ENCODE data around the gene TSPOAP1.

Gene TSPOAP1

DNA sequence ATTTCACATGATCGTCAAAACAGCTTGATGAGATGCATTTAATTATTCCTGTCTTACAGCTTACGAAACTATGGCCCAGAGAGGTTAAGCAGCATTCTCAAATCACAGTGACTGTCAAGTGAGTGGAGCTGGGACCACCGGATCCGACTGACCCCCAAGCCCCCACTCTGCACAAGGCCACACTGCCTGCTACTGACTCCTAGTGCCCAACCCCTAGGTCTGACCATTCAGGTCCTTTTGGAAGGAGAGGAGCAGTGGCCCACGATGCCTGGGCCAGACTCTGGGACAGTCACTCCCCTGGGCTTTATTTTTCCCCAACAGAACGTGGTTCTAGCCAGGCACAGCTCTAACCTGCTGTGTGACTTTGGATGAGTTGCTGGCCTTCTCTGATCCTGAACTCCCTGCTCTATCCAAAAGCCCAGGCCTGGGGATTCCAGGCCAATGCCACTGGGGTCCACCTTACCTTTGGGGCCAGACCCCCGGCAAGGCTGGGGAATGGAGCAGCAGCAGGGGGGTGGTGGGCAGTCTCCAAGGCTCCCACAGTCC lies 9.9 kb downstream of the TSPOAP1 start:
- DNase-seq (ENCODE audit: insufficient read length) (peak; percentile 6), FAIRE-seq (no peak)
- TF ChIP-seq TAF1 (IDR thresholded peaks at IDR 0.05; ENCODE audit: borderline replicate concordance, low read depth, low read length): no peak
- no peak for TF ChIP-seq POLR2AphosphoS5 (IDR thresholded peaks at IDR 0.05; ENCODE audit: low read depth, low read length)
- TF ChIP-seq POLR2A (IDR thresholded peaks at IDR 0.05; ENCODE audit: low read depth, low read length): no peak

DNA sequence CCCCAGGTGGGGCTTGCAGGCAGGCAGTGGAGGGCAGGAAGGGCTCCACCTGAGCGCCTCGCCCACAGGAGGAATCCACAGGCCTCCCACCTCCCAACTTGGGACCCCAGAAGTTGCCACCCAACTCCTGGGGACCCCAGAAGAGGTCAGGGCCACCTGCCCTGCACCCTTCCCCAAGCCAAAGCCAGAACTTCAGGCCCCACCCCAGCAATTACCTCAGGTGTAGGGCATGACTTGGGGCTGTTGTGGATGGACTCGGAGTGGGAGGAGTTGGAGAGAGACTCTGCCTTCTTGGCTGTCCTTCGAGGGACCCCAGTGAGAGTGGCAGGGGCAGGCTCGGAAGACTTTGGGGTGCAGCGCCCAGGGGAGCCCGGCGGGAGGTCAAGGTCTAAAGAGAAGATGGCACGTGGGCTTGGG lies 10.5 kb downstream of the TSPOAP1 start:
- TF ChIP-seq POLR2AphosphoS5 (IDR thresholded peaks at IDR 0.05; ENCODE audit: low read depth, low read length) (no peak), POLR2A (IDR thresholded peaks at IDR 0.05; ENCODE audit: low read depth, low read length) (no peak), TAF1 (IDR thresholded peaks at IDR 0.05; ENCODE audit: borderline replicate concordance, low read depth, low read length) (no peak)
- FAIRE-seq (no peak), DNase-seq (ENCODE audit: insufficient read length) (peak; percentile 8)

DNA sequence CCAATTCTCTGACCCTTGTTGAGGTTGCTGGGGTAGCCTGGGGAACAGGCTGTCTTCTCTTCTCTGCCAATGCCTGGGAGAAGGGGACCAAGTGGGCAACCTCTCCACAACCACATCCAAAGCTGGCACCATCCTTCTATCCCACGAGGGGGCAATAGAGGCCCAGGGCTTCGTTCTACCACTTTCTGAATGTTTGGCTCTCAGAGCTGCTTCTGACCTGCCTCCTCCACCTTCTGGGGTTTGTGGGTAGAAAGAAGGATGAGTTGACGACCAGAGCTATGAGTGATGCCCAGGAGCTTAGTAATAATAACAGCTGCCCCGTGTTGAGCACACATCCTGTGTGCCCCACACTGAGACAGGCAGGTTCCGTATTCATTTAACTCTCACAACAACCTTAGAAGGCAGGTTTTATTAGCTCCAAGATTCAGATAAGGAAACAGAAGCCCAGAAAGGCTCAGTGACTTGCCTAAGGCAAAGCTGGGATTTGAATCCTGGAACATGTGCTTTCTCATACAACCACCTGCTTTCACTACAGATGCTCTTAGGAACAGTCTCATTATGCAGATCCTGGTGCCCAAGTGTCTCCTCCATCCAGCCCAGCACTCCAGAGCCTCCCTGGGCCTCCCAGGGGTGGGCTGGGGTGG lies 11.1 kb downstream of the TSPOAP1 start:
- FAIRE-seq (peak; percentile 99), DNase-seq (ENCODE audit: insufficient read length) (peak; percentile 74)
- TF ChIP-seq TAF1 (IDR thresholded peaks at IDR 0.05; ENCODE audit: borderline replicate concordance, low read depth, low read length) (0 out of 2 replicates have a peak, but pooled peaks have one; percentile 16), POLR2A (IDR thresholded peaks at IDR 0.05; ENCODE audit: low read depth, low read length) (no peak)

DNA sequence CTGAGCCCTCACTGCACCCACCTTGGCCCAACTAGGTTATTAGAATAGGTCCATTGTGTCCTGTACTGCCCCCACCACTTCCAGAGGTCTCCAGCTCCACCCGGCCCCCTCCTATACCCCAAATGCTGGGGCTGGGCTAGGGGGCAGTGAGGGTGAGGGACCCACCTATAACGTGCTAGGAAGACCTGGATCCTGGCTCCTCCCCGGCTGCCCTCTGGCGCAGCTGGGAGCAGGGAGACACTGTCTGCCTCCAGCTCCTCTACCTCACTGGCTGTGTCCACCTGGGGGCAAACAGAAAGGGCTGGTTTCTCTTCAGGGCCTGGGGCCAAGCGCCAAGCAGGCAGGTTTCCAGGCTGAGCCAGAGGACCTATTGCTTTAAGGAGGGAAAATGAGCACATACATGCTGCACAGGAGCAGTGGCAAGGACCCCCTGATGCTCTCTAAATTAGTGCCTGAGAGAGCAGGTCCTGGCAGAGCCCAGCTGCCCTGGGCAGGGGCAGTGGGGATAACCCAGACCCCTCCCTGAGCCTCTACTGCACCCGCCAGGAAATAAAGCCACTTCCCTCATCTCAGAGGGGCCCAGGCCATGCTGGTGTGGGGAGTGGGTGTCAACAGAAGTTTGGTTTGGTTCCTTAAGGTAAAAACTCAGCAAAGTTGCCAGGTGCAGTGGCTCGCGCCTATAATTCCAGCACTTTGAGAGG lies 12.2 kb downstream of the TSPOAP1 start:
- TF ChIP-seq POLR2A (IDR thresholded peaks at IDR 0.05; ENCODE audit: low read depth, low read length) (no peak), TAF1 (IDR thresholded peaks at IDR 0.05; ENCODE audit: borderline replicate concordance, low read depth, low read length) (no peak)
- no peak for FAIRE-seq
- peak; percentile 3 for DNase-seq (ENCODE audit: insufficient read length)

DNA sequence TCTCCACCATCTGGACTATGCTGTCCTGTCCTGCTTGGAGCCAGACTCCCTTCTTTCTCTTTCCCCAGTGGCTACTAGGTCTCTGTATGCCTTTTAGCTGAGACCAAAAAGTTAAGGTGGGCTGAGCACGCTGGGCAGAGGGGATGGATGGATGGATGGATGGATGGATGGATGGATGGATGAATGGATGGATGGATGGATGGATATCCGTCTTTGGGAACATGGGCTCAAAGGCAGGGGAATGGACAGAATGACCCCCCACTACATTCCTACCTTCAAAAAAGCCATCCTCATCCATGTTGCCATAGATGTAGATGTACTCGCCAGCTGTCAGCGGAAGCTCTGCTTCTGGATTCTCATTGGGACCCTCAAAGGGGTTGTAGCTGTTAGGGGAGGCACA lies 12.8 kb downstream of the TSPOAP1 start:
- TF ChIP-seq TAF1 (IDR thresholded peaks at IDR 0.05; ENCODE audit: borderline replicate concordance, low read depth, low read length): no peak
- TF ChIP-seq POLR2A (IDR thresholded peaks at IDR 0.05; ENCODE audit: low read depth, low read length): no peak
- TF ChIP-seq POLR2AphosphoS5 (IDR thresholded peaks at IDR 0.05; ENCODE audit: low read depth, low read length): no peak
- no peak for FAIRE-seq
- no peak for DNase-seq (ENCODE audit: insufficient read length)

DNA sequence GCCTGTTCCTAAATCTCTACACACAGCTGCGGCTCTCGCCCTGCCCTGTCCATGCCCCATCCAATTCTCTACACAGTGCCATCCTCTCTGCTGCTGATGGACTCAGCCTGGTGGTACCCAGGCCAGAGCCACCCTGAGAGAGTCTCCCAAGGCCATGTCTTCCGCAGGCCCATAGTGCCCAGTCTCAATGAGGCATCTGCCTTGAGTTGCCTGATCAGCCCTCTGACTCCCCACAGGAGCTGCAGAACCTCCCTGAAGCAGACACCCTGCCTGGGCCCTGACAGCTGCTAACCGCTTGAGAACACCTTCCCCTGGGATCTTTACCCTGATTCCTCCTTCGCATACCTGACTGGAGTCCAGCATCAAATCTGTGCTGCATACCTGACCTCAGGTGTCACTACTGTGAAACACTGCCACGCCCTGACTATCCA lies 13.3 kb downstream of the TSPOAP1 start:
- TF ChIP-seq TAF1 (IDR thresholded peaks at IDR 0.05; ENCODE audit: borderline replicate concordance, low read depth, low read length): no peak
- no peak for TF ChIP-seq POLR2A (IDR thresholded peaks at IDR 0.05; ENCODE audit: low read depth, low read length)
- TF ChIP-seq POLR2AphosphoS5 (IDR thresholded peaks at IDR 0.05; ENCODE audit: low read depth, low read length): no peak
- DNase-seq (ENCODE audit: insufficient read length) (peak; percentile 1), FAIRE-seq (no peak)

DNA sequence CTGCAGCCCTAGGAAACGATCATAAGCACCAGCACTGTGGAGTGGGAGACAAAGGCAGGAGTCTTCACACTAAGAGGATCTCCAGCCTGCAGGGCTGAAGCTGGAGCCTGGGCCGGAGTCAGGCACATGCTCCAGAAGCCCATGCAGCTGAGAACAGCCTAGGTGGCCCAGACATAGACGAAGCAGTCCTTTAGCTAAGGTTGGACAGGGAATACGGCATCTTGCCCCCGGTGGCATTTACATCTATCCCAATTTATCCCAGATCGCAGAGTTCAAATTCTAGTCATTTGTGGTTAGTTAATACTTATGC lies 13.9 kb downstream of the TSPOAP1 start:
- DNase-seq (ENCODE audit: insufficient read length): no peak
- no peak for FAIRE-seq
- no peak for TF ChIP-seq TAF1 (IDR thresholded peaks at IDR 0.05; ENCODE audit: borderline replicate concordance, low read depth, low read length)

DNA sequence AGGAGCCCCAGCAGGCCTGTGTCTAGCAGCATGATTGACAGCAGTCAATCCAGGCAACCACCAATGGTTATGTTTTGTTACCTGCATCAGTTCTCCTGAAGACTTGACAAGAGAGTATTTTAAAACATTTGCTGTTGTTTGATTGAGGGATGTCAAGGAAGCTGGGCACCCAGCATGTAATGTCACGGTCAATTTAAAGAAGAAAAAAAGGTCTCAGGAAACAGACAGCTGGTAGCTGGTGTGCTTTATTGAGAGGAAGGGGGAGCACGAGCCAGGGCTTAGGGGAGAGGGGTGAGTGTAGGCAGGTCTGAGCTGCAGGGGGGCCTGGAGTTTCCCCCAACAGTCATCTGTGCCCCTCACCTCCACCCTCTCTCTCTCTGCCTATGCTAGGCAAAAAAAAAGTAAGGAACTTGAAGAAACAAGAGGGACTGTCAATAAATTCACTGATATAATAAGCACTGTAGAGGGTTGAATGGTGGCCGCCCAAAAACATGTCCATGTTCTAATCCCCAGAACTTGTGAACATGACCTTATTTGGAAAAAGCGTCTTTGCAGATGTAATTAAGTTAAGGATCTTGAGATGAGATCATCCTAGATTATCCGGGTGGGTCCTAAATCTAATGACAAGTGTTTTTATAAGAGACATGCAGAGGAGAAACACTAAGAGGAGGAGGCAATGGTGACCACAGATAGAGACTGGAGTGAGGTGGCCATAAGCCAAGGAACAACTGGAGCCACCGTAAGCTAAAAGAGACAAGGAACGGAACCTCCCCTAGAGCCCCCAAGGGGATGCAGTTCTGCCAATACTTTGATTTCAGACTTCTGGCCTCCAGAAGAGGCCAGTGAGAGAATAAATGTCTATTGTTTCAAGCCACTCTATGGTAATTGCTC lies 14.5 kb downstream of the TSPOAP1 start:
- TF ChIP-seq TAF1 (IDR thresholded peaks at IDR 0.05; ENCODE audit: borderline replicate concordance, low read depth, low read length): no peak
- no peak for DNase-seq (ENCODE audit: insufficient read length)
- no peak for FAIRE-seq

DNA sequence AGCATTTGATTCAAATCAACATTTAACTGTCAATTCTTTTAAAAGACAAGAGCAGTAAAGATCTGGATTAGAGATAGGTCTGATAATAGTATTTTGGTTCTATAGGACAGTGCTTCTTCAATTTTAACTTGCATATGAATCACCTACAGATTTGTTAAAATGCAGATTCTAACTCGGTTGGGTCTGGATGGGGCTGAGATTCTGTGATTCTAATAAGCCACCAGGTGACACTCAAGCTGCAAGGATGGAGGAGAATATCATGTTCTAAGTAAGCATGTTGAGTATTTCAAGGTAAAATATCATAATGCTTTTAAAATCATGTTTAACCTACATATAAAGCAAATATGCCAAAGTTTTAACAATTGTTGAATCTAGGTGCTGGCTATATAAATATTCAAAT lies 15.8 kb downstream of the TSPOAP1 start:
- FAIRE-seq (no peak), DNase-seq (ENCODE audit: insufficient read length) (no peak)
- no peak for TF ChIP-seq POLR2A (IDR thresholded peaks at IDR 0.05; ENCODE audit: low read depth, low read length)

DNA sequence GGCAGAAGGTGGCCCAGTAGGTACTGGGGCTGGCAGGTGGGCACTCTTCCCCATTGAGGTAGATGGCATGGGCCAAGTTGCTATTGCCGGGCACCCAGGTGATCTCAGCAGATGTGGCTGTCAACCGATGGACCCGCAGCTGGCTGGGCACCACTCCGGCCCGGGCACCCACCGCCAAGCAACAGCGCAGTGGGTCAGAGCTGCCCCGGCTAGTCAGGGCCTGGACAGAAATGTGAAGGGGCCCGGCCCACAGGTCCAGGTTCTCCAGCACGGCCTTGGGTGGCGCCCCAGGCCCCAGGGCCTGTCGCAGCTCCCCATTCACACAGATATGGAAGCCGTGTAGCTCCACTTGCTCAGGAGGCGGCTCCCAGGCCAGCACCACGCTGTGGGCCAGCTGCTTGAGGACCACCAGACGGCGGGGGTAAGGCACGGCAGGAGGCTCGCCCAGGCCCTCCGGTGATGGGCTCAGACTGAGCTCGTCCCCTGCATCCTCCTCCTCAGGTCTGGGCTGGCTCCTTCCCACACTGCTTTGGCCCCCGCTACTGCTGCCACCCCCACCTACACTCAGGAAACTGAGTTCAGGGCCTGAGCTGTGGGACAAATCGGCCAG lies 16.5 kb downstream of the TSPOAP1 start:
- FAIRE-seq (no peak), DNase-seq (ENCODE audit: insufficient read length) (no peak)
- TF ChIP-seq TAF1 (IDR thresholded peaks at IDR 0.05; ENCODE audit: borderline replicate concordance, low read depth, low read length) (no peak), POLR2A (IDR thresholded peaks at IDR 0.05; ENCODE audit: low read depth, low read length) (no peak), POLR2AphosphoS5 (IDR thresholded peaks at IDR 0.05; ENCODE audit: low read depth, low read length) (no peak)

DNA sequence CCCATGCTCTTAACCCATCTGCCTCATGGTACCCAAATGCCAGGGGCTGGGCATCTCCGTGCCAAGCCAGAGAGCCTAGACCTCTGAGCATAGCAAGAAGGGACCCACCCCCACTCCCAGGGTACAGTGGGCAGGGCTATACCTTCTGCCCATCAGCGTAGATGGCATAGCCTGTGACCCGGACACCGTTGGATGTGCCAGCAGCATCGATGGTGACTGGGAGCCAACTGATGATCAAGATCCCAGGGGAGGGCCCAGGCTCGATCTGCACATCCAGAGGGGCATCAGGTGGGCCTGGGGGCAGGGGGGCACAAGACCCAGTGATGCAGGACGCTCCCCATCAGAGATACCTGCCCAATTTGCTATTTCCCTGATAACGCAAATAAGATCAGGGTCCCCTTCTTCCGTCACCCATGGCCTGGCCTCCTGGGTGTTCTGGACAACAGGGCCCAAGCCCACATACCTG lies 17.1 kb downstream of the TSPOAP1 start:
- no peak for DNase-seq (ENCODE audit: insufficient read length)
- TF ChIP-seq POLR2A (IDR thresholded peaks at IDR 0.05; ENCODE audit: low read depth, low read length) (no peak), POLR2AphosphoS5 (IDR thresholded peaks at IDR 0.05; ENCODE audit: low read depth, low read length) (no peak), TAF1 (IDR thresholded peaks at IDR 0.05; ENCODE audit: borderline replicate concordance, low read depth, low read length) (no peak)
- no peak for FAIRE-seq

All from GM12892 (cell line).